CD14-positive monocyte (primary cell): Measurements from ENCODE around the gene SSNA1. TPM values are rescaled to one million over a fixed set of nuclear protein-coding genes. Genes with fewer than 3 reads are reported as not detected.

Source experiments
- DNase-seq, 3 donors: peaks; one replicate each; pipeline ENCODE4 v3.0.0-alpha.2; 2011 to 2022
- H2AFZ ChIP-seq: 2 replicates; pipeline ENCODE4 v1.6.0; 2012; ENCODE audit warnings: mild to moderate bottlenecking, low read depth, low read length, inconsistent platforms; ENCODE audit not compliant: insufficient read depth, poor library complexity, severe bottlenecking
- H3K27ac ChIP-seq, 2 donors: 1 replicate in 1 of 2; 2 replicates in 1 of 2; pipeline ENCODE4 v1.5.1; 2012 to 2013; ENCODE audit warnings: low read length in 2 of 2, control low read depth in 1 of 2, inconsistent platforms in 1 of 2, low read depth in 1 of 2, mild to moderate bottlenecking in 1 of 2
- H3K27me3 ChIP-seq, 2 donors: one replicate each; pipeline versions ENCODE4 v1.6.0 to v1.6.1; 2011 to 2013; ENCODE audit warnings: low read length in 2 of 2; ENCODE audit not compliant: control insufficient read depth in 2 of 2, insufficient read depth in 2 of 2
- H3K36me3 ChIP-seq, 2 donors: replicated peaks in 1 of 2; 1 replicate in 1 of 2; 2 replicates in 1 of 2; pipeline versions ENCODE4 v1.5.1 to v1.6.1; 2012 to 2013; ENCODE audit warnings: low read length in 2 of 2, control low read depth in 1 of 2, inconsistent platforms in 1 of 2, mild to moderate bottlenecking in 1 of 2; ENCODE audit not compliant: insufficient read depth in 2 of 2, control insufficient read depth in 1 of 2
- H3K4me1 ChIP-seq, 2 donors: 1 replicate in 1 of 2; 2 replicates in 1 of 2; pipeline versions ENCODE4 v1.5.1 to v1.6.1; 2012 to 2013; ENCODE audit warnings: low read length in 2 of 2, control low read depth in 1 of 2, inconsistent platforms in 1 of 2, mild to moderate bottlenecking in 1 of 2, moderate library complexity in 1 of 2; ENCODE audit not compliant: insufficient read depth in 2 of 2, control insufficient read depth in 1 of 2
- H3K4me2 ChIP-seq: replicated peaks from 2 replicates; pipeline ENCODE3; 2012; ENCODE audit warnings: low read length, moderate library complexity, mild to moderate bottlenecking; ENCODE audit not compliant: poor library complexity, severe bottlenecking; ENCODE audit errors: extremely low read depth
- H3K4me3 ChIP-seq, 3 experiments: fragments of 200-600 bp in 1 of 3; sonication (generic) in 1 of 3; replicated peaks in 1 of 3; 1 replicate in 2 of 3; 2 replicates in 1 of 3; pipeline ENCODE4 v1.5.1; 2011 to 2013; ENCODE audit warnings: low read length in 3 of 3, mild to moderate bottlenecking in 3 of 3, control low read depth in 2 of 3, low read depth in 2 of 3, inconsistent platforms in 1 of 3, moderate library complexity in 1 of 3
- H3K79me2 ChIP-seq: 2 replicates; pipeline ENCODE4 v1.6.0; 2012; ENCODE audit warnings: mild to moderate bottlenecking, control low read depth, inconsistent platforms, low read length, moderate library complexity; ENCODE audit not compliant: insufficient read depth
- H3K9ac ChIP-seq: 2 replicates; pipeline ENCODE4 v1.6.0; 2017; ENCODE audit warnings: low read length, mild to moderate bottlenecking; ENCODE audit not compliant: insufficient read depth, poor library complexity, severe bottlenecking
- H3K9me3 ChIP-seq, 2 donors: replicated peaks in 1 of 2; 1 replicate in 1 of 2; 2 replicates in 1 of 2; pipeline versions ENCODE4 v1.5.1 to v1.6.1; 2012 to 2013; ENCODE audit warnings: low read length in 2 of 2, control low read depth in 1 of 2; ENCODE audit not compliant: control insufficient read depth in 1 of 2, insufficient read depth in 1 of 2
- H4K20me1 ChIP-seq: 2 replicates; pipeline ENCODE4 v1.6.0; 2012; ENCODE audit warnings: mild to moderate bottlenecking, low read length, control low read depth, moderate library complexity; ENCODE audit not compliant: insufficient read depth
- H3K27ac Mint-ChIP-seq, 7 donors: one replicate each; pipeline ENCODE4 v1.8.0; 2020; ENCODE audit warnings: mild to moderate bottlenecking in 7 of 7, mixed read lengths in 7 of 7, moderate library complexity in 6 of 7, inconsistent platforms in 2 of 7
- H3K27me3 Mint-ChIP-seq, 3 donors: one replicate each; pipeline ENCODE4 v1.8.0; 2021 to 2022; ENCODE audit warnings: low read depth in 3 of 3, mild to moderate bottlenecking in 3 of 3, mixed read lengths in 3 of 3, moderate library complexity in 3 of 3, inconsistent platforms in 1 of 3
- H3K36me3 Mint-ChIP-seq, 2 donors: one replicate each; pipeline ENCODE4 v1.8.0; 2020; ENCODE audit warnings: mixed read lengths in 2 of 2, inconsistent platforms in 1 of 2, mild to moderate bottlenecking in 1 of 2
- H3K4me1 Mint-ChIP-seq: one replicate; pipeline ENCODE4 v1.8.0; 2020; ENCODE audit warnings: mild to moderate bottlenecking, mixed read lengths
- H3K4me3 Mint-ChIP-seq, 2 donors: one replicate each; pipeline ENCODE4 v1.8.0; 2020; ENCODE audit warnings: mild to moderate bottlenecking in 2 of 2, mixed read lengths in 2 of 2, moderate library complexity in 1 of 2
- H3K9me3 Mint-ChIP-seq, 7 donors: one replicate each; pipeline ENCODE4 v1.8.0; 2020 to 2022; ENCODE audit warnings: mixed read lengths in 7 of 7, mild to moderate bottlenecking in 6 of 7, moderate library complexity in 6 of 7, inconsistent platforms in 2 of 7
- WGBS: methylation state at CpG from one replicate; pipeline ENCODE4 v1.1.5; 2013; ENCODE audit warnings: missing lambda C conversion rate; ENCODE audit not compliant: insufficient coverage; 5-methylcytosine and 5-hydroxymethylcytosine counted together
- intact Hi-C, 2 donors: fragments of 100-400 bp; cut with micrococcal nuclease; formaldehyde crosslinking; loops; one replicate each; pipeline versions ENCODE4 v1.15.0 to v1.15.1; 2023
- polyA plus RNA-seq, 3 donors: library from polyadenylated mRNA; depleted of rRNA in 1 of 3; unstranded in 2 of 3; stranded (reverse) in 1 of 3; fragments of 300-500 nt in 2 of 3; fragments of >200 nt in 1 of 3; fragmentation: Illumina TruSeq in 2 of 3; gene quantifications; 1 replicate in 2 of 3; 2 replicates in 1 of 3; pipeline ENCODE4 v1.2.3, GENCODE V29; 2012 to 2021
- TF ChIP-seq, protein P1 (sequence below): fragments of 200-600 bp; IDR thresholded peaks from one replicate; pipeline ENCODE4 v1.8.0; 2022; ENCODE audit warnings: antibody characterized with exemption, mild to moderate bottlenecking

The SSNA1 gene
- polyA plus RNA-seq, 3 donors = 87.0 to 118 (median 98.3) TPM

DNA sequence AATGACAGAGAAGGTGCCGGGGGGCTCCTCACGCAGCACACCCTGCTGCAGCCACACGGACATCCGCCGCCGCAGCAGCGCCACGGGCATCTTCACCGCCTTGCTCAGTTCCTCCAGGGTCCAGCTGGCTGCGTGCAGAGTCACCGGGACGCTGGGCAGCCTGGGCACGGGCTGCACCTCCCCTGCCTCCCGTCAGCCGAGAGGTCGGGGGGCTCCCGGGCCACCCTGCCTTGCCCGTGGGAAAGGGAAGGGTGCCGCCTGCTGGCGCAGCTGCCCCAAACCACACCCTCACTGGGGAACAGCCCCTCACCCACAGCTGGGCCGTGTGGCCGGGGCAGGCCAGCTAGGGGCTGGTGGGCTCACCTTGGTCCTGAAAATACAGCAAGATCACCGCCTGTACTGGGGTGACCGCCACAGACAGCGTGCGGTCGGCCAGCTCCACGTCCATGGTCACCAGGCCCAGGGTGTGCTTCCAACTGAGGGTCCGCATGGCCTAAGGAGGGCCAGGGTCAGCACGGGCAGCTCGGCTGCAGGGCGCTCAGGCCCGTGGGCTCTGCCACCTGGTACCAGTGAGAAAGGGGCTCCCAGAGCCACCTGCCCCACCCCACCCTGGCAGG, 13.0 kb upstream of the SSNA1 start:
- Mint-ChIP-seq H3K4me1 (no peaks in the 10 kb centered on the region), H3K27ac (no peak overlapping the region), H3K9me3 (no peaks in the 10 kb centered on the region), H3K36me3 (peaks cover 20 to 28% of the 10 kb centered on the region in 2 donors), H3K27me3 (peaks cover 20 to 40% (median 37%) of the 10 kb centered on the region in 3 donors), H3K4me3 (no peak overlapping the region)
- no peaks in the 10 kb centered on the region for H3K79me2 ChIP-seq
- no peaks in the 10 kb centered on the region for H4K20me1 ChIP-seq
- no peak overlapping the region for H3K4me3 ChIP-seq
- H3K27me3 ChIP-seq = peaks cover 2 to 33% of the 10 kb centered on the region in 2 donors
- H3K4me1 ChIP-seq = no peaks in the 10 kb centered on the region
- peaks cover 29 to 36% of the 10 kb centered on the region in 2 donors for H3K36me3 ChIP-seq
- H2AFZ ChIP-seq = no peak overlapping the region
- TF ChIP-seq, protein P1, sequence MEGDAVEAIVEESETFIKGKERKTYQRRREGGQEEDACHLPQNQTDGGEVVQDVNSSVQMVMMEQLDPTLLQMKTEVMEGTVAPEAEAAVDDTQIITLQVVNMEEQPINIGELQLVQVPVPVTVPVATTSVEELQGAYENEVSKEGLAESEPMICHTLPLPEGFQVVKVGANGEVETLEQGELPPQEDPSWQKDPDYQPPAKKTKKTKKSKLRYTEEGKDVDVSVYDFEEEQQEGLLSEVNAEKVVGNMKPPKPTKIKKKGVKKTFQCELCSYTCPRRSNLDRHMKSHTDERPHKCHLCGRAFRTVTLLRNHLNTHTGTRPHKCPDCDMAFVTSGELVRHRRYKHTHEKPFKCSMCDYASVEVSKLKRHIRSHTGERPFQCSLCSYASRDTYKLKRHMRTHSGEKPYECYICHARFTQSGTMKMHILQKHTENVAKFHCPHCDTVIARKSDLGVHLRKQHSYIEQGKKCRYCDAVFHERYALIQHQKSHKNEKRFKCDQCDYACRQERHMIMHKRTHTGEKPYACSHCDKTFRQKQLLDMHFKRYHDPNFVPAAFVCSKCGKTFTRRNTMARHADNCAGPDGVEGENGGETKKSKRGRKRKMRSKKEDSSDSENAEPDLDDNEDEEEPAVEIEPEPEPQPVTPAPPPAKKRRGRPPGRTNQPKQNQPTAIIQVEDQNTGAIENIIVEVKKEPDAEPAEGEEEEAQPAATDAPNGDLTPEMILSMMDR = no peak
- intact Hi-C loops = no loop called here
- H3K27ac ChIP-seq = no peak overlapping the region
- H3K9me3 ChIP-seq = no peaks in the 10 kb centered on the region
- DNase-seq = no peak
- 87% methylated on average over 24 of the region's 33 CpGs for WGBS
- H3K9ac ChIP-seq = no peak overlapping the region
- H3K4me2 ChIP-seq = no peak overlapping the region

DNA sequence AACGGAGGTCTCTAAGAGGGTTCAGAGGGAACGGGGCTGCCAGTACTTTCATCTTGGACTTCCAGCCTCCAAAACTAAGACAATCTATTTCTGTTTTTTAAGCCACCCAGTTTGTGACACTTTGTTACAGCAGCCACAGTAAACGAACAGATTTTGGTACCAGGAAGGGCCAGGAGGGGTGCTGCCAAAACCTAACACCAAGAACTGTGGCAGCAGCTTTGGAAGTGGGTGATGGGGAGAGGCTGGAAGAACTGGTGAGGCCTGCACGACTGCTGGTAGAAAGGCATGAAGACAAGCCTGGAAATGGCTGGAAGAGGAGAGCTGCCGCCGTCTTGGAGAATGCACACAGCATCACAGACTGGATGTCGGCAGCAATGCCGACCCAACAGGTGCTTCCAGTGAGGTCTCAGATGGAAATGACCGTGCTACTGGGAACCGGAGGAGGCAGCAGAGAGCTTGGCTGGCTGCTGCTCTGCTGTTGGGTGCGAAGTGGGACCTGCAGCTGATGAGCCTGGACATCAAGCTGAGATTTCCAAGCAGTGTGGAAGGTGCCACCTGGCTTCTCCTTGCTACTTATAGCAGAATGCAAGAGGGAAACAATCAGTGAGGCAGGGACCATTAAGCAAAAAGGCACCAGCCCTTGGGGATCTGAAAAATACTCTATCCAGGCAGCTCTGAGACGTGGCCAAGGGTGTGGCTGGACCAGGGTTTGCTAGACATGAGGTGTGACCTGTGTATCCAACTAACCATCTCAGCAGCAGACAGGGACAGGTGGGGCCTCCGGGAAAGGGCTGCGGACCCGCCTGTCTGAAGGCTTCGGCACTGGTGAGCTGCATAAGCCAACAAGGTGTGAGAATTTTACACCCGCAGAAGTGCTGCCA, 11.9 kb upstream of the SSNA1 start:
- H3K79me2 ChIP-seq = no peaks in the 10 kb centered on the region
- H3K27me3 ChIP-seq = peaks cover 0 to 22% of the 10 kb centered on the region in 2 donors
- peak overlapping the region in 3 of 7 donors; percentile 55 to 82 (median 69) for H3K27ac Mint-ChIP-seq
- no peak overlapping the region for H3K4me2 ChIP-seq
- peaks cover 28 to 38% of the 10 kb centered on the region in 2 donors for H3K36me3 Mint-ChIP-seq
- no peak overlapping the region for H2AFZ ChIP-seq
- 74% methylated on average over 17 of the region's 17 CpGs for WGBS
- H3K4me1 ChIP-seq = no peaks in the 10 kb centered on the region
- intact Hi-C loops = no loop called here
- H3K27ac ChIP-seq = no peak overlapping the region
- H3K4me1 Mint-ChIP-seq = no peaks in the 10 kb centered on the region
- peaks cover 39 to 47% of the 10 kb centered on the region in 2 donors for H3K36me3 ChIP-seq
- no peaks in the 10 kb centered on the region for H3K9me3 ChIP-seq
- no peak overlapping the region for H3K4me3 ChIP-seq
- TF ChIP-seq, protein P1 = peak; percentile 46
- H3K4me3 Mint-ChIP-seq = no peak overlapping the region
- peak in 1 of 3 donors; percentile 13 for DNase-seq
- no peak overlapping the region for H3K9ac ChIP-seq
- no peaks in the 10 kb centered on the region for H3K9me3 Mint-ChIP-seq
- peaks cover 10 to 29% (median 26%) of the 10 kb centered on the region in 3 donors for H3K27me3 Mint-ChIP-seq
- no peaks in the 10 kb centered on the region for H4K20me1 ChIP-seq
